Activated CD4-positive, alpha-beta T cell treated with anti-CD3 and anti-CD28 coated beads, Interleukin-2, amount 10 ng/mL, durations not matched to agents 24 days and 14 days (primary cell): ENCODE data around the gene ZNHIT6. TPM values are rescaled to one million over a fixed set of nuclear protein-coding genes. Genes with fewer than 3 reads are reported as not detected.

ENCODE experiments used
- DNase-seq: peaks from one replicate; pipeline ENCODE4 v3.0.0; 2022
- H3K27ac Mint-ChIP-seq: one replicate; pipeline ENCODE4 v1.8.0; 2022; ENCODE audit warnings: mild to moderate bottlenecking, mixed read lengths
- H3K27me3 Mint-ChIP-seq: one replicate; pipeline ENCODE4 v1.8.0; 2022; ENCODE audit warnings: mixed read lengths
- H3K36me3 Mint-ChIP-seq: one replicate; pipeline ENCODE4 v1.8.0; 2022; ENCODE audit warnings: low read depth, mild to moderate bottlenecking, mixed read lengths
- H3K4me1 Mint-ChIP-seq: one replicate; pipeline ENCODE4 v1.8.0; 2021; ENCODE audit warnings: mixed read lengths
- H3K4me3 Mint-ChIP-seq: one replicate; pipeline ENCODE4 v1.8.0; 2022; ENCODE audit warnings: mild to moderate bottlenecking, moderate library complexity, mixed read lengths
- H3K9me3 Mint-ChIP-seq: one replicate; pipeline ENCODE4 v1.8.0; 2021; ENCODE audit warnings: mixed read lengths
- intact Hi-C: fragments of 100-400 bp; cut with micrococcal nuclease; formaldehyde crosslinking; loops from one replicate; pipeline ENCODE4 v1.15.1; 2023
- total RNA-seq: library from RNA; stranded (reverse); gene quantifications from 2 replicates; pipeline ENCODE4 v1.2.3, GENCODE V29; 2022

The ZNHIT6 gene
- total RNA-seq, 1 donor from 2014 or later = 24.7 TPM

DNA sequence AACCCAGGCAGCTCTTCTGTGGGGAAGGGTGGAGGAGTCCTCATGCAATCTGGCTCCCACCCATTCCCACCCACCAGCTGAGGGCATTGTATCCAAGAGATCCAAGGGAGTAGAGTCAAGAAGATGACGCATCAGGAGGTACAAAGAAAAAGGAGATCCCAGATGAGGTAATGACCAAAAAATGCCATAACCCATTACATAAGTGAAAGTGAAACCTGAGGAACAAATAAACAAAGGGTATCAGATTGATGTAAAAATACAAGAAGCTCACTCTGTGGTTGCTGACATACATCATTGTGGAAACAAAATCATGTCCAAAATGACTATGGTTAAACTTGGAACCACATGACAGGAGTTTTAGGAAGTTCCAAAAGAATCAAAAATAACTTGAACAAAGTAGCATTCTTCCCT is 85.2 kb downstream of the ZNHIT6 start:
- peaks cover 35% of the 10 kb centered on the region for H3K9me3 Mint-ChIP-seq
- intact Hi-C loops = loop anchor here (5.0 kb wide), 1 partner anchor 46 kb away; no protein-coding TSS in a partner anchor

DNA sequence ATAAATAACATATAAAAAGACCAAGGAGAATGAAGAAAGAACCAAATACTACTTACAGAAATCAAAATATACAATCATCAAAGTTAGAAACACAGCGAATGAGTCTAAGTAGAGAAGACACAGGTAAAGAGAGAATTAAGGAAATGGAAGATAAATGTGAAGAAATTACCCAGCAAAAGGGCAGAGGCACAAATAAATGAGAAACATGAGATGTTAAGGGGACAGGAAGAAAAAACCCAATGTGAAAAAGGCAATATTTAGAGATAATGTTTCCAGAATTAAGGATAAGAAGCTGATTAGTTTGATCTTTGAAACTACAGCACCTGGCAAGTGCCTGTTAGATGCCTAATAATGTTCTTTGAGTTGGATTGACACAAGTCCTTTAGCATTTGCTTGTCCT is 86.8 kb downstream of the ZNHIT6 start:
- DNase-seq = no peak
- H3K9me3 Mint-ChIP-seq = peaks cover 31% of the 10 kb centered on the region
- no peak overlapping the region for H3K27ac Mint-ChIP-seq
- H3K4me1 Mint-ChIP-seq = peaks cover 9% of the 10 kb centered on the region
- H3K27me3 Mint-ChIP-seq = peaks cover 2% of the 10 kb centered on the region
- H3K4me3 Mint-ChIP-seq = no peak overlapping the region
- peaks cover 13% of the 10 kb centered on the region for H3K36me3 Mint-ChIP-seq
- intact Hi-C loops = loop anchor here (5.0 kb wide), 1 partner anchor 44 kb away; no protein-coding TSS in a partner anchor

More for the DNA sequence above, 85.2 kb downstream of the ZNHIT6 start:
- Mint-ChIP-seq H3K4me1 (peaks cover 9% of the 10 kb centered on the region), H3K4me3 (no peak overlapping the region), H3K27ac (no peak overlapping the region), H3K27me3 (no peaks in the 10 kb centered on the region), H3K36me3 (peaks cover 16% of the 10 kb centered on the region)
- no peak for DNase-seq

- Mint-ChIP-seq H3K4me1 (peaks cover 4% of the 10 kb centered on the region), H3K36me3 (peaks cover 13% of the 10 kb centered on the region), H3K9me3 (peaks cover 31% of the 10 kb centered on the region), H3K27me3 (peaks cover 5% of the 10 kb centered on the region), H3K27ac (no peak overlapping the region), H3K4me3 (no peak overlapping the region)
- intact Hi-C loops = no loop called here
- no peak for DNase-seq
Observed at GRCh38 chr1:85617633-85618100, 90.6 kb downstream of the ZNHIT6 start.

- no peaks in the 10 kb centered on the region for H3K4me1 Mint-ChIP-seq
- DNase-seq = no peak
- H3K9me3 Mint-ChIP-seq = peaks cover 22% of the 10 kb centered on the region
- intact Hi-C loops = no loop called here
- no peak overlapping the region for H3K27ac Mint-ChIP-seq
- peaks cover 5% of the 10 kb centered on the region for H3K27me3 Mint-ChIP-seq
- H3K36me3 Mint-ChIP-seq = peaks cover 6% of the 10 kb centered on the region
- H3K4me3 Mint-ChIP-seq = no peak overlapping the region
Observed at GRCh38 chr1:85616736-85617135, 91.5 kb downstream of the ZNHIT6 start.

DNA sequence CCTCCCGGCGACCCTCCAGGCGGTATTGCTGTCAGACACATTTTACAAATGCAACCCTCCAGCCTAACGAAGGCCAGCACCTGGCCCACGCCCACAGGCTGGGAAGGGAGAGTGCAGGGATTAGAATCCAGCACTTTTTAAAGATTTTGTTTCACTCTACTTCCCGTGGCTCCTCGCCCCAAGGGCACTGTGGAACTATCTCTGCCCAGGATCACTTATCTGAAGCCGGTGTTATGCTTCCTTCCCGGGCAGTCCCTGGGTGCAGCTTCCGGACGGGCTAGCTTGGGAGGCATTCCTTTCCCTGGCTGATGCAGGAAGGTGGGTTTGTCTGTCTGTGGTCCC is 91.9 kb downstream of the ZNHIT6 start:
- DNase-seq = no peak
- H3K27ac Mint-ChIP-seq = no peak overlapping the region
- peaks cover 5% of the 10 kb centered on the region for H3K27me3 Mint-ChIP-seq
- peaks cover 4% of the 10 kb centered on the region for H3K36me3 Mint-ChIP-seq
- no peaks in the 10 kb centered on the region for H3K4me1 Mint-ChIP-seq
- intact Hi-C loops = no loop called here
- no peak overlapping the region for H3K4me3 Mint-ChIP-seq
- H3K9me3 Mint-ChIP-seq = peaks cover 20% of the 10 kb centered on the region

DNA sequence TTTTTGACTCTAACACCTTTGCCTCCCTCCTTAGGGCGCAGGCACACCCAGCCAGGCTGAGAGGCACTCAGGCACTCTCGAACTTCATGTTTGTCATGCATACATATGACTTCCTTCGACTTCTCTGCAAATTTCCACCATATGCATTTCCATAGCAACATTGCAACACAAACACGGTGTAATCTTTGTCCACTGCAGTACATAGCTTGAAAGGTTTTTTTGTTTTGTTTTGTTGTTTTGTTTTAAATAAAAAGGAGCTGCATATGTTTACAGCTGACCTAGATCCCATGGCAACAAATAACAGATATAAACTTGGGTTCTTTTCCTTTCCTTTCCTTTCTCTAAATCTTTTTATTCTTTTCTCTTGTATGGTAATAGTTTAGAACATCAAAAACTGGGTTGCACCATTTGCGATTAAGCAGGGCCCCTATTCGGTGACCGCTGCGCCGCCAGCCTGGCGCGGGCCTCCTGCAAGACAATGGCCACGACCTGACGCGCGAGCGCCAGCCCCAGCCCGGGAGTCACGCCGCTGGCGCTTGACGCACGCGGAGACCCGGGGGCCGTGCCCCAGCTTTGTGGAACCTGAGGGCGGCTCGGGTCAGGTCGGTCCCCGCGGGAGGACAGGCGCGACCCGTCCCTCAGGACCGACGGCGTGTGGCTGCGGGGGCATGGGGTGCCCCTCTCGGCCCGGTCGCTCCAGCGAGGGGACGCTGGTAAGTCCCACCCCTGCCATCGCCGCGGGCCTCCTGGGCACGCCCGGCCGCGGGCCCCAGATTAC is 92.5 kb downstream of the ZNHIT6 start:
- peaks cover 5% of the 10 kb centered on the region for H3K27me3 Mint-ChIP-seq
- no peak overlapping the region for H3K4me3 Mint-ChIP-seq
- H3K36me3 Mint-ChIP-seq = peaks cover 3% of the 10 kb centered on the region
- H3K9me3 Mint-ChIP-seq = peaks cover 14% of the 10 kb centered on the region
- intact Hi-C loops = no loop called here
- no peak for DNase-seq
- no peaks in the 10 kb centered on the region for H3K4me1 Mint-ChIP-seq
- no peak overlapping the region for H3K27ac Mint-ChIP-seq

GRCh38 chr1:85612704-85613361 is 95.4 kb downstream of the ZNHIT6 start:
- H3K4me3 Mint-ChIP-seq = no peak overlapping the region
- H3K9me3 Mint-ChIP-seq = peaks cover 4% of the 10 kb centered on the region
- no peak for DNase-seq
- H3K27ac Mint-ChIP-seq = no peak overlapping the region
- intact Hi-C loops = no loop called here
- H3K27me3 Mint-ChIP-seq = peaks cover 5% of the 10 kb centered on the region
- H3K4me1 Mint-ChIP-seq = no peaks in the 10 kb centered on the region
- H3K36me3 Mint-ChIP-seq = no peaks in the 10 kb centered on the region

DNA sequence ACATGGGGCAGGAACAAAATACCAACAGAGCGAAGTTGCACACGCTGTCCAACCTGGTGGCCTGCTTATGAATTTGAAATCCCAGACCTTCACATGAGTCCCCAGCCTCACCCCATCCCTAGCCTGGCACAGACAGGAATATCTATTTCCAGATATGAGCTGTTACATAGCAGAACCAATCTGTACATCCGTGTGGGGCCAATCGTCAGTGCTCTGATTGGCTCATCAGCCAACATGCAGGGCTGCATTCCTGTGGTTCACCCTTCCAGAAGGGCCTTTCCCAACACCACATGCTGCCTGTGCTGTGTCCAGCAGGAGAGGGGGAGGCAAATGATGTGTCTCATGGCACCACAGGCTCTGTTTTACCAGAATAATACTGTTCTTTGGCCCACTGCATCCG is 96.4 kb downstream of the ZNHIT6 start:
- Mint-ChIP-seq H3K36me3 (no peaks in the 10 kb centered on the region), H3K27me3 (peaks cover 5% of the 10 kb centered on the region), H3K27ac (no peak overlapping the region), H3K4me3 (no peak overlapping the region), H3K4me1 (no peaks in the 10 kb centered on the region), H3K9me3 (peaks cover 3% of the 10 kb centered on the region)
- DNase-seq = no peak
- intact Hi-C loops = no loop called here

DNA sequence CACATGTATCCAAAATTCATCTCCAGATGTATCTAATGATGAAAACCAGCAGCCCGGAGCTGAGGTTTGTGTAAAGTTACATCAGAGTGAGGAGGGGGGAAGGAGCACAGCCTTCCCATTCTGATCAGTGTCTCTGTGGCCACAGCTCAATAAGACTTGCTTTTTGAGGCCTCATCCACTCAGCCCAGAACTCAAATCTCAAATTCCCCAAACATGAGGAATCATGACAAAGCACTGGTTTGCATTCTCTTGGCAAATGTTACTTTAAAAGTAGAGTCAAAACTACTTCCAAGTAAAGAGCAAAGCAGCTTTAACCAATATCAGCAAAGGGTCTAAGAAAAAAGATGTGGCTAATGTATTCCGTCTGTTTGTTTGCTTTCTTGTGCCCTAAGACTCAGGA is 96.8 kb downstream of the ZNHIT6 start:
- no peak overlapping the region for H3K4me3 Mint-ChIP-seq
- no peak overlapping the region for H3K27ac Mint-ChIP-seq
- H3K27me3 Mint-ChIP-seq = peaks cover 3% of the 10 kb centered on the region
- no peaks in the 10 kb centered on the region for H3K4me1 Mint-ChIP-seq
- intact Hi-C loops = no loop called here
- no peaks in the 10 kb centered on the region for H3K36me3 Mint-ChIP-seq
- H3K9me3 Mint-ChIP-seq = peaks cover 3% of the 10 kb centered on the region
- no peak for DNase-seq

DNA sequence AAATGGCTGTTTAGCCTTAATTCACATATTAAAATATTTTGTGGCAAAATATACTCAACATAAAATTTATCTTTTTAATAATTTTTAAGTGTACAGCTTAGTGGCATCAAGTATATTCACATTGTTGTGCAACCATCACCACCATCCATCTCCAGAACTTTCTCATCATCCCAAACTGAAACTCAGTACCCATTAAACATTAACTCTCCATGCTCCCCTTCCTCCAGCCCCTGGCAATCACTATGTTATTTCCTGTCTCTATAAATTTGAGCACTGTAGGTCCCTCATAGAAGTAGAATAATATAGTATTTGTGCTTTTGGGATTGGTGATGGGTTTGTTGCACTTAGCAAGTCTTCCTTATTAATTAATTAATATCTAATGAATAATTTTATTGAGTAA is 98.3 kb downstream of the ZNHIT6 start:
- intact Hi-C loops = no loop called here
- H3K27ac Mint-ChIP-seq = no peak overlapping the region
- no peak for DNase-seq
- H3K4me3 Mint-ChIP-seq = no peak overlapping the region
- no peaks in the 10 kb centered on the region for H3K9me3 Mint-ChIP-seq
- no peaks in the 10 kb centered on the region for H3K36me3 Mint-ChIP-seq
- H3K4me1 Mint-ChIP-seq = no peaks in the 10 kb centered on the region
- no peaks in the 10 kb centered on the region for H3K27me3 Mint-ChIP-seq

DNA sequence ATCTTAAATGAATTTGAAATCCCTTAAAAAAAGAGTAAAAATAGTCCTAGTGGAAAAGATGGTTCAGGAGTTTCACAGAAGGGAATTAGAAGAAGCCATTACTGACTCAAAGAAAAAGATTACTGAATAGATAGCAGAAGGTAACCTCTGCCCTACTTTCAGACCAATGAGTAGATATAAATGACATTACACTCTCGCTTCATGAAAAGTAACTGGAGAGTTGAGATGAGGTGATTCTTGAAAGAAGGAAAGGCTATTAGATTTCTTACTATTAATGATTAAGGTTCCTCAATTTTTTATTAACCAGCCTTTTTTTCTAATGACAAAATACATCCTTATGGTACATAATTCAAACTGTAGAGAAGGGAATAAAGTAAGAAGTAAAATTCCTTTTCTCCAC is 99.4 kb downstream of the ZNHIT6 start:
- no peak overlapping the region for H3K4me3 Mint-ChIP-seq
- intact Hi-C loops = no loop called here
- H3K27ac Mint-ChIP-seq = no peak overlapping the region
- H3K36me3 Mint-ChIP-seq = no peaks in the 10 kb centered on the region
- H3K9me3 Mint-ChIP-seq = no peaks in the 10 kb centered on the region
- no peaks in the 10 kb centered on the region for H3K4me1 Mint-ChIP-seq
- no peaks in the 10 kb centered on the region for H3K27me3 Mint-ChIP-seq
- no peak for DNase-seq

DNA sequence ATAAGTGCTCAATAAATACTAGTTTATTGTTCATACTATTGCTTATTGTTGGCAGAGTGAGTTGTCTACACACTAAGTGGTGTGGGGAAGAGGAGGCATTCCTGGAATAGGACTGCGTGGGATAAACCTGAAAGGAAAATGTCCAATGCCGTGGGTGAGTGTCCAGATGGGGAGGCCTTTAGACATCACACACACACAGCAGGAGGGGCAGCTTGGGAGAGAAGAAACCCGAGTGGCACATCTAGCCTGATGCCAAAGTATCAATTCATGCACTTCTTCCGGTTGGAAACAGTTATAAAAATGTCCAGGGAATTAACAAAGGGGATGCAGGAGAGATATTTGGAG is 100.3 kb downstream of the ZNHIT6 start:
- intact Hi-C loops = no loop called here
- no peaks in the 10 kb centered on the region for H3K9me3 Mint-ChIP-seq
- DNase-seq = no peak
- H3K27ac Mint-ChIP-seq = no peak overlapping the region
- no peaks in the 10 kb centered on the region for H3K27me3 Mint-ChIP-seq
- H3K36me3 Mint-ChIP-seq = no peaks in the 10 kb centered on the region
- H3K4me3 Mint-ChIP-seq = no peak overlapping the region
- H3K4me1 Mint-ChIP-seq = no peaks in the 10 kb centered on the region

GRCh38 chr1:85607126-85607920 is 100.9 kb downstream of the ZNHIT6 start:
- no peaks in the 10 kb centered on the region for H3K36me3 Mint-ChIP-seq
- DNase-seq = no peak
- no peak overlapping the region for H3K4me3 Mint-ChIP-seq
- H3K27ac Mint-ChIP-seq = no peak overlapping the region
- H3K9me3 Mint-ChIP-seq = no peaks in the 10 kb centered on the region
- intact Hi-C loops = no loop called here
- no peaks in the 10 kb centered on the region for H3K27me3 Mint-ChIP-seq
- H3K4me1 Mint-ChIP-seq = no peaks in the 10 kb centered on the region

- Mint-ChIP-seq H3K36me3 (no peaks in the 10 kb centered on the region), H3K4me3 (no peak overlapping the region), H3K27me3 (no peaks in the 10 kb centered on the region), H3K9me3 (no peaks in the 10 kb centered on the region), H3K4me1 (no peaks in the 10 kb centered on the region), H3K27ac (no peak overlapping the region)
- no peak for DNase-seq
- intact Hi-C loops = no loop called here
Observed at GRCh38 chr1:85606414-85606800, 101.8 kb downstream of the ZNHIT6 start.
